Endothelial cell (in vitro differentiated cells): ENCODE measurements around the gene TFDP3. TPM values are rescaled to one million over a fixed set of nuclear protein-coding genes. Genes with fewer than 3 reads are reported as not detected.

Experiments
- DNase-seq: peaks from one replicate; pipeline ENCODE4 v3.0.0; 2021; ENCODE audit warnings: low spot score
- H3K27ac Mint-ChIP-seq: one replicate; pipeline ENCODE4 v1.8.0; 2021; ENCODE audit warnings: mixed read lengths, inconsistent platforms; ENCODE audit not compliant: unreplicated experiment
- H3K27me3 Mint-ChIP-seq: one replicate; pipeline ENCODE4 v1.8.0; 2021; ENCODE audit warnings: mild to moderate bottlenecking, moderate library complexity, mixed read lengths, inconsistent platforms; ENCODE audit not compliant: unreplicated experiment
- H3K36me3 Mint-ChIP-seq: one replicate; pipeline ENCODE4 v1.8.0; 2021; ENCODE audit warnings: mild to moderate bottlenecking, low read depth, mixed read lengths, inconsistent platforms; ENCODE audit not compliant: unreplicated experiment
- H3K4me1 Mint-ChIP-seq: one replicate; pipeline ENCODE4 v1.8.0; 2021; ENCODE audit warnings: mild to moderate bottlenecking, mixed read lengths, inconsistent platforms; ENCODE audit not compliant: unreplicated experiment
- H3K4me3 Mint-ChIP-seq: one replicate; pipeline ENCODE4 v1.8.0; 2021; ENCODE audit warnings: mild to moderate bottlenecking, mixed read lengths, inconsistent platforms; ENCODE audit not compliant: unreplicated experiment
- H3K9me3 Mint-ChIP-seq: one replicate; pipeline ENCODE4 v1.8.0; 2021; ENCODE audit warnings: mixed read lengths, inconsistent platforms; ENCODE audit not compliant: unreplicated experiment
- CTCF ChIP-seq: fragments of 200-600 bp; sonication (generic); IDR thresholded peaks from one replicate; pipeline ENCODE4 v1.5.0; 2021; ENCODE audit warnings: antibody characterized with exemption; ENCODE audit not compliant: unreplicated experiment
- total RNA-seq: library from RNA; stranded (reverse); fragmentation: NEBNext Ultra II Directional; extraction: Animal tissue kit (Norgen Biotek cat#: 25700); gene quantifications from one replicate; pipeline ENCODE4 v1.2.1, GENCODE V29; 2021; ENCODE audit not compliant: unreplicated experiment

The TFDP3 gene
- total RNA-seq, 1 donor from 2014 or later = 0.15 TPM

GRCh38 chrX:133183806-133184205, 34.3 kb downstream of the TFDP3 start:
- no peaks in the 10 kb centered on the region for H3K9me3 Mint-ChIP-seq
- no peaks in the 10 kb centered on the region for H3K36me3 Mint-ChIP-seq
- H3K4me1 Mint-ChIP-seq = no peaks in the 10 kb centered on the region
- no peak overlapping the region for H3K4me3 Mint-ChIP-seq
- no peak overlapping the region for H3K27ac Mint-ChIP-seq
- TF ChIP-seq CTCF = no peak
- no peaks in the 10 kb centered on the region for H3K27me3 Mint-ChIP-seq
- no peak for DNase-seq

- Mint-ChIP-seq H3K4me1 (no peaks in the 10 kb centered on the region), H3K27ac (no peak overlapping the region), H3K9me3 (no peaks in the 10 kb centered on the region), H3K36me3 (no peaks in the 10 kb centered on the region), H3K27me3 (no peaks in the 10 kb centered on the region), H3K4me3 (no peak overlapping the region)
- no peak for DNase-seq
- TF ChIP-seq CTCF = no peak
Observed at GRCh38 chrX:133179500-133179899, 38.7 kb downstream of the TFDP3 start.

GRCh38 chrX:133177202-133177601, 41.0 kb downstream of the TFDP3 start:
- H3K4me1 Mint-ChIP-seq = peaks cover 4% of the 10 kb centered on the region
- no peaks in the 10 kb centered on the region for H3K36me3 Mint-ChIP-seq
- no peak for TF ChIP-seq CTCF
- no peak overlapping the region for H3K27ac Mint-ChIP-seq
- no peaks in the 10 kb centered on the region for H3K9me3 Mint-ChIP-seq
- no peaks in the 10 kb centered on the region for H3K27me3 Mint-ChIP-seq
- no peak for DNase-seq
- no peak overlapping the region for H3K4me3 Mint-ChIP-seq

- Mint-ChIP-seq H3K27me3 (peaks cover under 1% of the 10 kb centered on the region), H3K4me3 (no peak overlapping the region), H3K36me3 (no peaks in the 10 kb centered on the region), H3K27ac (no peak overlapping the region), H3K4me1 (peaks cover 5% of the 10 kb centered on the region), H3K9me3 (no peaks in the 10 kb centered on the region)
- TF ChIP-seq CTCF = no peak
- no peak for DNase-seq
Observed at GRCh38 chrX:133175605-133176004, 42.5 kb downstream of the TFDP3 start.

- no peak for DNase-seq
- no peak for TF ChIP-seq CTCF
- Mint-ChIP-seq H3K4me1 (peaks cover 5% of the 10 kb centered on the region), H3K27me3 (peaks cover 3% of the 10 kb centered on the region), H3K27ac (no peak overlapping the region), H3K36me3 (no peaks in the 10 kb centered on the region), H3K9me3 (no peaks in the 10 kb centered on the region), H3K4me3 (no peak overlapping the region)
Observed at GRCh38 chrX:133175162-133175561, 43.0 kb downstream of the TFDP3 start.
